HG03354 (cell line): Measurements from ENCODE around the gene UCP1.
"Not testable (repeated sequence)": the region's sequence is repeated elsewhere in the genome, so short reads cannot be mapped to it uniquely, and the experiment has no call there.

Experiments used
- ATAC-seq: cut with Tn5 transposase; IDR thresholded peaks from one replicate; pipeline ENCODE4 v1.9.1; 2021; ENCODE audit warnings: mild to moderate bottlenecking; ENCODE audit not compliant: unreplicated experiment, poor library complexity, severe bottlenecking

UCP1 gene

GRCh38 chr4:140556372-140557085, 12.2 kb downstream of the UCP1 start:
- peak; percentile 100 for ATAC-seq

GRCh38 chr4:140533951-140534480, 34.7 kb downstream of the UCP1 start:
- no peak for ATAC-seq

GRCh38 chr4:140529434-140529833, 39.3 kb downstream of the UCP1 start:
- no peak for ATAC-seq

GRCh38 chr4:140523857-140524742, 44.7 kb downstream of the UCP1 start, which contains the start of gene ELMOD2:
ELMOD2 (plus strand) TSS chr4:140524168; CDS start chr4:140525429, 1,261 bp downstream.
- ATAC-seq, result peak; percentile 100

- ATAC-seq, result peak; percentile 18
Measured at GRCh38 chr4:140523370-140523856, 45.3 kb downstream of the UCP1 start.

GRCh38 chr4:140515423-140515822, 53.3 kb downstream of the UCP1 start:
- no peak for ATAC-seq

GRCh38 chr4:140513765-140514164, 55.0 kb downstream of the UCP1 start:
- not testable (repeated sequence) for ATAC-seq
